Right hindlimb (tissue), 1 donor: Measurements from ENCODE around the gene KCNK15.

ENCODE experiments used
- DNase-seq: peaks from one replicate; pipeline ENCODE4 v3.0.0-alpha.2; 2018

The KCNK15 gene

DNA sequence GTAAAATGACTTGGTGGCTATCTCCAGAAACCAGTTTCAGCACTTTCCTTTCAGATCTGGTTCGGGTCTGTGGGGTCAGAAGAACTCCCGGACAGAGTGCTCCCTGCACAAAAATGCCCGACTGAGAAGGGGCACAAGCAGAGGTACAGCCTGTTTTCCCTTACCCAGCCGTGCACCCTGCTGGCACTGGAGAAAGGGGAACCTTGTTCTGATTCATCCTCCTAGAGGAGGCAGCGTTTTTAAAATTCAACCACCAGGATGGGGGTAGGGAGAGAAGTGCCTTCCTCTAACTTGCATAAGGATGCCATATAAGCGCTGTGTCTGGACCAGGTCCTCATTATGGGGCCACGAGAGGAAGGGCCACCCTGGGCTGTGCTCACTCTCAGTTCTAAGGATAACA is 47.1 kb downstream of the KCNK15 start:
- DNase-seq, result no peak

DNA sequence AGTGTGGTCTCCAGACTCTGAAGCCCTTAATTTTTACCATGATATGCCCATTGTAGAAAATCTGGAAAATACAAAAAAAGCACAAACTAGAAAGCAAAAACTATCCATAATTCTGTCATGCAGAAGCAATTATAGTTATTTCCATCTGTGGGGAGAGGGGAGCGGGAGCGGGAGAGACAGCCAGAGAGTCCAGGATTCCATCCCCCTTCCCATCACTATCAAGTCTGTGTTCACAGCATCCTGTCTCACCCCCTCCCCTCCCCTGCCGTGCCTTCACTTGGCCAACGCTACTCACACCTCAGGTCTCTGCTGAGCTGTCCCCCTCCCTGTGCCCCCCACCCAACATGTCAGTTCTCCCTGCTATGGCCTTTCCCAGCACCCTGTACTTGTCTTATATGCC is 50.2 kb downstream of the KCNK15 start:
- no peak for DNase-seq

DNA sequence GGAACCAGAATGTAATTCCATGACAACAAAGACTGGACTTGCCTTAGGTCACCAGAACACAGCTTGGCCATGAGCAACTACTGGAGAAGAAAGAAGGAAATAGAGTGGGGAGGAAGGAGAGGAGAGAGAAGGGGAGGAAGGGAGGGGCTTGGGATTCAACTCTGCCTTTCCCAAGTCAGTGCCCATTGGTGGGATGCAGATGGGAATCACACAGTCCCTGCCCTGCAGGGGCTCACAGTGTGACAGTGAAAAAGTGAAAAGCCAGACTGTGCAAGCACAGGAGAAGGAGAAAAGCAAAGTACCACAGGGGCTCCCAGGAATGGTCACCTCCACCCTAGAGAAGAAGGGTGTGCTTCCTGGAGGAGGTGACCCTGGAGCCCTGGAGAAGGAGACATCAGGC is 50.6 kb downstream of the KCNK15 start:
- no peak for DNase-seq

DNA sequence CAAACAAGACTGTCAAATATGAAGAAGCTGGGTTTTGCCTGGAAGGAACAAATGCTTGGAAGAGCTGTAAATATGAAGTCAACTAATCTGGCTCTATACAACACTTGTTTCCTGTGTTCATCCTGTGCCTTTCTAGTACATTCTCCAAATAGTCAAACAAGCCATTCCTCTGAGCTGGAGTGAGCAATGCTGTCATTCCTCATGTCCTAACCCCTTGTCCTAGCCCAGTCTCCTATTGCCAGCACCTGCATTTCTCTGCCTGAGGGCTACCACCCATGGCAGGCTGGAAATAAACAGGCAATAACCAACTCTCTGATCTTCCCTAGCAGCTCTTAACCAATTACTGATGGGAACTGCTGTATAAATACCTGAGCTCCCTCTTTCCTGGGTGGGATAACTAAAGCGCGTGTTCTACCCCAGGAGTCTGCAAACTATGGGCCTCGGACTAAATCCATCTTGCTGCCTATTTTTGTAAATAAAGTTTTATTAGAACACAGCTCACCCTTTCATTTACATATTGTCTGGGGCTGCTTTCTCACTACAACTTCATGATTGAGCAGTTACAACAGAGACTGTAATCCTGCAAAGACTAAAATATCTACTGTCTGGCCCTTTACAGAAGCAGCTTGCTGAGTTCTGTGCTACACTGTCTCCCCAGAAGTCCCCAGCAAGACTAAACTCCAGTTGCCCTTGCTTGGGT is 51.2 kb downstream of the KCNK15 start:
- no peak for DNase-seq

DNA sequence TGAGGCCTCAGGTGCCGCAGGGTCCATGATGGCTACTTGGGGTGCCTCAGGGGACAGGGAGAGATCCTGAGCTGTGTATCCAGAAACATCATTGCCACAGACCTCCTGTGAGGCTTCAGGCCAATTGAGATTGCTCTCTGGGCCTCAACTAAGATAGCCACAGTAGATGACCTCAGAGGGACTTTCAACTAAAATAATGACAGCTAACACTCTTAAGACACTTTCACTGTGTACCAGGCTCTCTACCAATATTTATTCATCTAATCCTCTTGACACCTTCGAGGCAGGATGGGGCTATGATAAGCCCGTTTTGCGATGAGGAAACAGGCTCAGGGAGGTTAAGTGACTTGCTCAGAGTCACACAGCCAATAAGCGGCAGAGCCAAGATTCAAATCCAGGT is 54.0 kb downstream of the KCNK15 start:
- DNase-seq, result no peak

DNA sequence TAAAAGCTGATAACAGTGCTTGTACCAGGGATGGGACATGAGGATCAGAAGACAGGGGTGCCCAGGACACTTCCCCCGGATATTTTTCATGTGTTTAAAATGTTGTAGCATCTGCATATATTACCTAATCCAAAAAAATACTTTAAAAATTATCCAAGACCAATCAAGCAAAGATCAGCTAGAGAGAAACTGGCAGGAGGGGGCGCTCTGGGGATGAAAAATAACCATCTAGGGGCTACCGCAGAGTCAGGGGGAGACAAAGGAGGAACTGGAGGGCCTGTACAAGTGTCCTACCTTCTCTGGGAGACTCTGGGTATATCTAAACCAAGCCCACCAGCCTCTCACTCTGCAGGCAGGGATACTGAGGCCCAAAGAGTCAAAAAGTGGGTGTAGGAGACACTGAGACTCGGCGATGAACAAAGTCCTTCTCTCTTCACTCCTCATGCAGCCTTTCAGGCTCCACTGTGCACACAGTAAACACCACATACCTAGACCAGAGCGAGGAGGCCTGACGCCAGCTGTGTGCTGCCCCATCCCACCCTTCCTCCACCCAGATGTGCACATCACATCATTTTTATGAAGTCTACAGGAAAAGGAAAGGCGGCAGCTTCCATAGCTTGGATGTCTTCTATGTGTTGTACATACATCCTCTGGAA is 54.9 kb downstream of the KCNK15 start:
- no peak for DNase-seq
